Measurements from ENCODE around the gene ATP5F1C. TPM values are rescaled to one million over a fixed set of nuclear protein-coding genes. Genes with fewer than 3 reads are reported as not detected.

Gene ATP5F1C
- total and polyA plus RNA-seq, 10 of the 15 experiments (the other 5 are each of a cell fraction or from before 2014, with no cell fraction given) = 307 to 978 (median 454) TPM

DNA sequence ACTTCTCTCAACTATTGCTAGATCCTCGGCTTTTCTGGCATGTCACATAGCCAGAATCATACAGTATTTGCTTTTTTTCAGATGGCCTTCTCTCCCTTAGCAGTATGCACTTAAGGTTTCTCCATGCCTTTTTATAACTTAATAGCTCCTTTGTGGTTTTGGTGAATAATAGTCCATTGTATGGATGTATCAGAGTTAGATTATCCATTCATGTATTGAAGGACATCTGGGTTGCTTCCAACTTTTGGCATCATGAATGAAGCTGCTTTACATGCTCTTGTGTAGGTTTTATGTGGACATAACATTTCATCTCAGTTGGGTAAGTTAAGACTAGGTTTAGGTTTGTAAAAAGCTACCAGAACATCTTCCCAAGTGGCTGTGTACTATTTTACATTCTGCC is 4.6 kb downstream of the ATP5F1C start:
- intact Hi-C loops (cut with micrococcal nuclease; ENCODE audit: unreplicated experiment) = no loop called here
- TF ChIP-seq TARDBP (IDR thresholded peaks at IDR 0.05; ENCODE audit: borderline replicate concordance) (no peak), E4F1 (IDR thresholded peaks at IDR 0.05; ENCODE audit: borderline replicate concordance, partially characterized antibody) (no peak), ZNF622 (IDR thresholded peaks at IDR 0.05) (no peak), CREM (IDR thresholded peaks at IDR 0.05; ENCODE audit: low read depth) (no peak), USF2 (IDR thresholded peaks at IDR 0.05; ENCODE audit: borderline replicate concordance, low read depth, low read length) (no peak), PML (IDR thresholded peaks at IDR 0.05; ENCODE audit: low read length) (no peak), ZNF274 (IDR thresholded peaks at IDR 0.05; ENCODE audit: insufficient read depth, insufficient read length) (no peak), NFIC (IDR thresholded peaks at IDR 0.05; ENCODE audit: low read depth, low read length) (no peak)
- TF ChIP-seq, protein P1, sequence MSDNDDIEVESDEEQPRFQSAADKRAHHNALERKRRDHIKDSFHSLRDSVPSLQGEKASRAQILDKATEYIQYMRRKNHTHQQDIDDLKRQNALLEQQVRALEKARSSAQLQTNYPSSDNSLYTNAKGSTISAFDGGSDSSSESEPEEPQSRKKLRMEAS (IDR thresholded peaks at IDR 0.05; ENCODE audit: low read depth, low read length) = no peak
- in situ Hi-C loops (cut with MboI) = no loop called here
- Histone ChIP-seq H3K9ac (ENCODE audit: control insufficient read depth, insufficient read depth, low read length) (no peak overlapping the region), H3K27me3 (replicated peaks in 1 of 2; ENCODE audit: control insufficient read depth in 2 of 2, insufficient read depth in 2 of 2, low read length in 1 of 2) (no peaks in the 10 kb centered on the region), H3K4me2 (ENCODE audit: control insufficient read depth, insufficient read depth) (no peak overlapping the region; the same call in 1 of the 2 replicates), H4K20me1 (ENCODE audit: control insufficient read depth, insufficient read depth) (peaks cover 3% of the 10 kb centered on the region; the same call in 1 of the 2 replicates), H3K27ac (ENCODE audit: control insufficient read depth, insufficient read depth) (no peak overlapping the region), H3K79me2 (ENCODE audit: control insufficient read depth, insufficient read depth, low read length) (peaks cover 84% of the 10 kb centered on the region), H3K4me3 (no peak overlapping the region), H3K36me3 (ENCODE audit: control insufficient read depth in 2 of 2, insufficient read depth in 2 of 2, low read length in 1 of 2) (peaks cover 4 to 8% of the 10 kb centered on the region in 2 experiments; a peak in 3 of 4 replicates), H3K4me1 (ENCODE audit: control insufficient read depth, insufficient read depth, low read length) (no peaks in the 10 kb centered on the region; the same call in 1 of the 2 replicates), H3K9me3 (replicated peaks; ENCODE audit: control insufficient read depth, insufficient read depth, low read length) (no peaks in the 10 kb centered on the region), H2AFZ (ENCODE audit: control insufficient read depth, low read depth, low read length) (no peak overlapping the region)
- RAD21 ChIA-PET (ENCODE audit: unreplicated experiment) = interaction anchor here (1.7 kb wide), 1 partner anchor 267 kb away, joined by 5 read pairs; no protein-coding TSS in a partner anchor
- DNase-seq (ENCODE audit: low read depth, low spot score) (no peak), ATAC-seq (no peak), FAIRE-seq (no peak)
- SMC1A ChIA-PET (ENCODE audit: uncharacterized antibody, unreplicated experiment) = interaction anchor here (0.9 to 2.1 kb wide), 7 partner anchors 10 to 49 kb away, joined by 3 to 7 read pairs (median 5); no protein-coding TSS in a partner anchor
- CTCF ChIA-PET = interaction anchor here (0.8 to 1.8 kb wide), 5 partner anchors 11 to 267 kb away, joined by 3 to 10 read pairs (median 3); no protein-coding TSS in a partner anchor
- 100% methylated on average over 1 of the region's 1 CpG for WGBS (ENCODE audit: insufficient coverage, insufficient replicate concordance, low lambda C conversion rate, missing lambda C conversion rate)
- BruUV-seq (replicated peaks) = no TSS peak
- POLR2A ChIA-PET = interaction anchor here (1.9 kb wide), 1 partner anchor 24 kb away, joined by 4 read pairs; no protein-coding TSS in a partner anchor
